Measurements from ENCODE around the gene COL16A1. TPM values are rescaled to one million over a fixed set of nuclear protein-coding genes. Genes with fewer than 3 reads are reported as not detected.

COL16A1 gene
- polyA plus RNA-seq, 1 experiment: 35.4 TPM

- ChIA-PET CTCF (no interaction called here), POLR2A (no interaction called here)
- no peak for TF ChIP-seq CTCF (IDR thresholded peaks at IDR 0.05; ENCODE audit: low read depth, low read length)
- Histone ChIP-seq H3K4me3 (ENCODE audit: low read depth, low read length) (no peak overlapping the region), H3K9me3 (ENCODE audit: control insufficient read depth, insufficient read depth, low read length) (no peaks in the 10 kb centered on the region; the same call in 1 of the 2 replicates), H3K27ac (ENCODE audit: low read depth, low read length) (no peak overlapping the region), H3K27me3 (ENCODE audit: control insufficient read depth, insufficient read depth, low read length) (no peaks in the 10 kb centered on the region)
- DNase-seq (ENCODE audit: low read depth, low spot score): no peak
Observed at GRCh38 chr1:31742462-31743212, 38.8 kb upstream of the COL16A1 start.

- TF ChIP-seq CTCF (IDR thresholded peaks at IDR 0.05; ENCODE audit: low read depth, low read length): no peak
- no peak for DNase-seq (ENCODE audit: low read depth, low spot score)
- Histone ChIP-seq H3K4me3 (ENCODE audit: low read depth, low read length) (no peak overlapping the region), H3K27me3 (ENCODE audit: control insufficient read depth, insufficient read depth, low read length) (no peaks in the 10 kb centered on the region), H3K9me3 (ENCODE audit: control insufficient read depth, insufficient read depth, low read length) (no peaks in the 10 kb centered on the region; the same call in 1 of the 2 replicates), H3K27ac (ENCODE audit: low read depth, low read length) (no peak overlapping the region)
- POLR2A ChIA-PET: no interaction called here
- CTCF ChIA-PET: no interaction called here
Observed at GRCh38 chr1:31739346-31739745, 35.5 kb upstream of the COL16A1 start.

GRCh38 chr1:31736675-31737074 lies 32.9 kb upstream of the COL16A1 start:
- TF ChIP-seq CTCF (IDR thresholded peaks at IDR 0.05; ENCODE audit: low read depth, low read length): no peak
- no peaks in the 10 kb centered on the region for H3K27me3 ChIP-seq (ENCODE audit: control insufficient read depth, insufficient read depth, low read length)
- ChIA-PET CTCF (no interaction called here), POLR2A (no interaction called here)
- H3K27ac ChIP-seq (ENCODE audit: low read depth, low read length): no peak overlapping the region
- no peaks in the 10 kb centered on the region for H3K9me3 ChIP-seq (ENCODE audit: control insufficient read depth, insufficient read depth, low read length)
- no peak overlapping the region for H3K4me3 ChIP-seq (ENCODE audit: low read depth, low read length)
- no peak for DNase-seq (ENCODE audit: low read depth, low spot score)

GRCh38 chr1:31735571-31735970 lies 31.8 kb upstream of the COL16A1 start:
- no peak for DNase-seq (ENCODE audit: low read depth, low spot score)
- POLR2A ChIA-PET: no interaction called here
- no peak for TF ChIP-seq CTCF (IDR thresholded peaks at IDR 0.05; ENCODE audit: low read depth, low read length)
- Histone ChIP-seq H3K4me3 (ENCODE audit: low read depth, low read length) (no peak overlapping the region), H3K9me3 (ENCODE audit: control insufficient read depth, insufficient read depth, low read length) (no peaks in the 10 kb centered on the region; the same call in 1 of the 2 replicates), H3K27ac (ENCODE audit: low read depth, low read length) (no peak overlapping the region), H3K27me3 (ENCODE audit: control insufficient read depth, insufficient read depth, low read length) (no peaks in the 10 kb centered on the region)
- CTCF ChIA-PET: interaction anchor here (0.8 to 4.6 kb wide), 2 partner anchors 10 to 20 kb away, joined by 3 to 23 read pairs; no protein-coding TSS in a partner anchor

- no peaks in the 10 kb centered on the region for H3K27me3 ChIP-seq (ENCODE audit: control insufficient read depth, insufficient read depth, low read length)
- CTCF ChIA-PET: interaction anchor here (1.3 to 4.6 kb wide), 3 partner anchors 11 to 71 kb away, joined by 7 to 23 read pairs (median 8); no protein-coding TSS in a partner anchor
- no peak for DNase-seq (ENCODE audit: low read depth, low spot score)
- no peaks in the 10 kb centered on the region; the same call in 1 of the 2 replicates for H3K9me3 ChIP-seq (ENCODE audit: control insufficient read depth, insufficient read depth, low read length)
- POLR2A ChIA-PET: no interaction called here
- H3K27ac ChIP-seq (ENCODE audit: low read depth, low read length): no peak overlapping the region
- H3K4me3 ChIP-seq (ENCODE audit: low read depth, low read length): no peak overlapping the region
- no peak for TF ChIP-seq CTCF (IDR thresholded peaks at IDR 0.05; ENCODE audit: low read depth, low read length)
Observed at GRCh38 chr1:31734582-31735107, 30.8 kb upstream of the COL16A1 start.
